ENCODE data around the gene KAT7.

DNA sequence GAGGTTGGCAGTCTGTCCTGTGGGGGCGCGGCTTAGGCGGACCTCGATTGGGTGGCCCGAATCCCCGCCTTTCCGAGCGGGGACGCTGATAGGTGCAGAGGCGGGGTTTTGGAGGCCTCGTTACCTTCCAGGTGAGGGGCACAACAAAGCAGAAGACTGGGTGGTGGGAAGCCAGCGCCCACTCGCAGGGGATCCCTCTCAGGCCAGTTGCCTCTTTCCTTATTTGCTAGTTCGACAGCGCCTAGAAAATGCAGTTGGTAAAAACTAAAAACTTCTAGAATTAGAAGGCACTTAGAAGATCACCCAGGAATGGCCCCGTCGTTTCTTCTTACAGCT is 730 bp downstream of the KAT7 start:
- no peak for TF ChIP-seq POLR2A (IDR thresholded peaks at IDR 0.05)
- TF ChIP-seq, protein P1, sequence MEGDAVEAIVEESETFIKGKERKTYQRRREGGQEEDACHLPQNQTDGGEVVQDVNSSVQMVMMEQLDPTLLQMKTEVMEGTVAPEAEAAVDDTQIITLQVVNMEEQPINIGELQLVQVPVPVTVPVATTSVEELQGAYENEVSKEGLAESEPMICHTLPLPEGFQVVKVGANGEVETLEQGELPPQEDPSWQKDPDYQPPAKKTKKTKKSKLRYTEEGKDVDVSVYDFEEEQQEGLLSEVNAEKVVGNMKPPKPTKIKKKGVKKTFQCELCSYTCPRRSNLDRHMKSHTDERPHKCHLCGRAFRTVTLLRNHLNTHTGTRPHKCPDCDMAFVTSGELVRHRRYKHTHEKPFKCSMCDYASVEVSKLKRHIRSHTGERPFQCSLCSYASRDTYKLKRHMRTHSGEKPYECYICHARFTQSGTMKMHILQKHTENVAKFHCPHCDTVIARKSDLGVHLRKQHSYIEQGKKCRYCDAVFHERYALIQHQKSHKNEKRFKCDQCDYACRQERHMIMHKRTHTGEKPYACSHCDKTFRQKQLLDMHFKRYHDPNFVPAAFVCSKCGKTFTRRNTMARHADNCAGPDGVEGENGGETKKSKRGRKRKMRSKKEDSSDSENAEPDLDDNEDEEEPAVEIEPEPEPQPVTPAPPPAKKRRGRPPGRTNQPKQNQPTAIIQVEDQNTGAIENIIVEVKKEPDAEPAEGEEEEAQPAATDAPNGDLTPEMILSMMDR (IDR thresholded peaks at IDR 0.05) = no peak

Data from lower leg skin (tissue), 3 donors.